GM23338 (cell line): Measurements from ENCODE around the gene TMEM169.

Source experiments
- CREB1 ChIP-seq: fragments of 250-450 bp; sonication (Bioruptor Pico); IDR thresholded peaks from 2 replicates; pipeline ENCODE4 v1.5.0; 2020; ENCODE audit warnings: low read depth, mild to moderate bottlenecking, moderate library complexity
- CTCF ChIP-seq, 2 experiments: fragments of 200-600 bp in 1 of 2; sonication (generic) in 1 of 2; conservative IDR thresholded peaks; 2 replicates each; pipeline versions ENCODE4 v1.5.1 to v1.6.1; 2016 to 2017; ENCODE audit warnings: antibody characterized with exemption in 2 of 2, low read depth in 2 of 2, mild to moderate bottlenecking in 2 of 2, moderate library complexity in 1 of 2
- ETS1 ChIP-seq: IDR thresholded peaks from 2 replicates; pipeline ENCODE4 v1.6.1; 2016; ENCODE audit warnings: antibody characterized with exemption
- EZH2 ChIP-seq: fragments of 200-600 bp; sonication (generic); IDR thresholded peaks from one replicate; pipeline ENCODE4 v1.8.0; 2017; ENCODE audit warnings: antibody characterized with exemption, mild to moderate bottlenecking, low read depth; ENCODE audit not compliant: unreplicated experiment
- EZH2phosphoT487 ChIP-seq: fragments of 200-600 bp; sonication (generic); IDR thresholded peaks from one replicate; pipeline ENCODE4 v1.8.1; 2018; ENCODE audit warnings: antibody characterized with exemption; ENCODE audit not compliant: unreplicated experiment
- JUNB ChIP-seq: IDR thresholded peaks from one replicate; pipeline ENCODE4 v1.6.1; 2016; ENCODE audit warnings: antibody characterized with exemption; ENCODE audit not compliant: unreplicated experiment
- POLR2AphosphoS5 ChIP-seq: IDR thresholded peaks from 2 replicates; pipeline ENCODE4 v1.6.1; 2016; ENCODE audit warnings: antibody characterized with exemption, low read depth
- REST ChIP-seq: IDR thresholded peaks from one replicate; pipeline ENCODE4 v1.6.1; 2018; ENCODE audit warnings: antibody characterized with exemption; ENCODE audit not compliant: unreplicated experiment
- STAT1 ChIP-seq: IDR thresholded peaks from one replicate; pipeline ENCODE4 v1.6.1; 2016; ENCODE audit warnings: antibody characterized with exemption; ENCODE audit not compliant: unreplicated experiment
- ZNF114 ChIP-seq: fragments of 250-450 bp; sonication (Bioruptor Pico); IDR thresholded peaks from 2 replicates; pipeline ENCODE4 v1.5.0; 2020; ENCODE audit warnings: mild to moderate bottlenecking, moderate library complexity
- ZNF331 ChIP-seq: fragments of 250-450 bp; sonication (Bioruptor Pico); IDR thresholded peaks from 2 replicates; pipeline ENCODE4 v1.5.0; 2020; ENCODE audit warnings: low read depth, mild to moderate bottlenecking, moderate library complexity

- TF ChIP-seq CTCF (conservative IDR thresholded peaks at IDR 0.05; ENCODE audit: low read depth in 2 of 2) (no peak), EZH2 (no peak), POLR2AphosphoS5 (no peak), CREB1 (CRISPR knock-in tag) (no peak), REST (no peak), ZNF114 (CRISPR knock-in tag) (no peak), EZH2phosphoT487 (no peak), ZNF331 (CRISPR knock-in tag) (no peak), JUNB (no peak), STAT1 (no peak), ETS1 (no peak)
Measured at GRCh38 chr2:216044883-216045486, 36.7 kb upstream of the TMEM169 start.
